Keratinocyte (primary cell): ENCODE results near the gene ERMP1. TPM values are rescaled to one million over a fixed set of nuclear protein-coding genes. Genes with fewer than 3 reads are reported as not detected.

Experiments used
- DNase-seq: peaks from one replicate; pipeline ENCODE4 v3.0.0-alpha.2; 2011; ENCODE audit warnings: low read depth, missing footprints, low spot score
- FAIRE-seq: peaks from 2 replicates; lab custom pipeline; 2011; peaks lifted over from hg19 to GRCh38; lab: Jason Lieb, UNC
- H2AFZ ChIP-seq: 2 replicates; pipeline ENCODE4 v1.6.0; 2012; ENCODE audit warnings: low read length, control low read depth, inconsistent platforms; ENCODE audit not compliant: control insufficient read depth
- H3K27ac ChIP-seq: 2 replicates; pipeline ENCODE4 v1.5.1; 2011; ENCODE audit warnings: low read length; ENCODE audit not compliant: control insufficient read depth, insufficient read depth
- H3K27me3 ChIP-seq: 3 replicates; pipeline ENCODE4 v1.6.0; 2011; ENCODE audit warnings: low read length; ENCODE audit not compliant: control insufficient read depth, insufficient read depth; ENCODE audit errors: extremely low read depth
- H3K36me3 ChIP-seq, 2 experiments: 2 replicates in 1 of 2; 3 replicates in 1 of 2; pipeline ENCODE4 v1.5.1; 2011; ENCODE audit warnings: low read length in 2 of 2, mild to moderate bottlenecking in 1 of 2; ENCODE audit not compliant: control insufficient read depth in 2 of 2, insufficient read depth in 2 of 2; ENCODE audit errors: extremely low read depth in 1 of 2
- H3K4me1 ChIP-seq: 3 replicates; pipeline ENCODE4 v1.5.1; 2011; ENCODE audit warnings: low read length; ENCODE audit not compliant: control insufficient read depth, insufficient read depth; ENCODE audit errors: extremely low read depth
- H3K4me2 ChIP-seq: 3 replicates; pipeline ENCODE4 v1.6.0; 2011; ENCODE audit warnings: low read depth, low read length; ENCODE audit not compliant: control insufficient read depth, insufficient read depth; ENCODE audit errors: extremely low read depth
- H3K4me3 ChIP-seq, 3 experiments: fragments of 200-600 bp in 1 of 3; sonication (generic) in 1 of 3; 2 replicates in 2 of 3; 3 replicates in 1 of 3; pipeline ENCODE4 v1.5.1; 2011 to 2016; ENCODE audit warnings: low read length in 3 of 3, mild to moderate bottlenecking in 3 of 3, control low read depth in 2 of 3, inconsistent platforms in 1 of 3, low read depth in 1 of 3, mixed read lengths in 1 of 3, mixed run types in 1 of 3, moderate library complexity in 1 of 3; ENCODE audit not compliant: control insufficient read depth in 2 of 3, insufficient read depth in 2 of 3; ENCODE audit errors: extremely low read depth in 1 of 3
- H3K79me2 ChIP-seq: 2 replicates; pipeline ENCODE4 v1.6.0; 2012; ENCODE audit warnings: low read length; ENCODE audit not compliant: control insufficient read depth, insufficient read depth
- H3K9ac ChIP-seq: 3 replicates; pipeline ENCODE4 v1.6.0; 2011; ENCODE audit warnings: low read length; ENCODE audit not compliant: control insufficient read depth, insufficient read depth; ENCODE audit errors: extremely low read depth
- H3K9me1 ChIP-seq: 3 replicates; pipeline ENCODE4 v1.6.0; 2011; ENCODE audit warnings: low read length; ENCODE audit not compliant: control insufficient read depth, insufficient read depth; ENCODE audit errors: extremely low read depth
- H3K9me3 ChIP-seq: 2 replicates; pipeline ENCODE4 v1.5.1; 2012; ENCODE audit warnings: low read depth, low read length; ENCODE audit not compliant: control insufficient read depth
- H4K20me1 ChIP-seq: 3 replicates; pipeline ENCODE4 v1.6.0; 2011; ENCODE audit warnings: low read length; ENCODE audit not compliant: control insufficient read depth, insufficient read depth; ENCODE audit errors: extremely low read depth
- EZH2 ChIP-seq: IDR thresholded peaks from one replicate; pipeline ENCODE4 v1.6.1; 2012; ENCODE audit warnings: inconsistent platforms, mild to moderate bottlenecking, low read length, moderate library complexity
- dilution Hi-C: fragments of 300-500 bp; cut with MboI; formaldehyde crosslinking; loops from one replicate; pipeline ENCODE4 v1.7.0; 2020; ENCODE audit warnings: low sequenced_read_pairs; ENCODE audit not compliant: extremely low pct_ligation_motif_present
- polyA plus RNA-seq, 5 experiments: library from polyadenylated mRNA; depleted of rRNA in 3 of 5; stranded (reverse) in 3 of 5; stranded (forward) in 1 of 5; unstranded in 1 of 5; fragments of >200 nt; gene quantifications; 1 replicate in 1 of 5; 2 replicates in 3 of 5; 3 replicates in 1 of 5; pipeline versions ENCODE4 v1.2.1 to v1.2.3, GENCODE V29; 2011 to 2012; ENCODE audit warnings: missing spikeins in 2 of 5, low read depth in 1 of 5, low replicate concordance in 1 of 5
- TF ChIP-seq, protein P1 (sequence below), 3 experiments: IDR thresholded peaks in 1 of 3; conservative IDR thresholded peaks in 1 of 3; optimal IDR thresholded peaks in 1 of 3; 2 replicates in 2 of 3; 3 replicates in 1 of 3; pipeline versions ENCODE3 to v1.5.1; 2011; ENCODE audit warnings: low read length in 3 of 3, mild to moderate bottlenecking in 3 of 3, moderate library complexity in 2 of 3, control low read depth in 1 of 3, inconsistent platforms in 1 of 3; ENCODE audit not compliant: insufficient read depth in 2 of 3; ENCODE audit errors: extremely low read depth in 1 of 3

ERMP1 gene
- polyA plus RNA-seq, 1 donor (not counting 4 experiments of a cell fraction or from before 2014, with no cell fraction given) = 27.0 TPM

DNA sequence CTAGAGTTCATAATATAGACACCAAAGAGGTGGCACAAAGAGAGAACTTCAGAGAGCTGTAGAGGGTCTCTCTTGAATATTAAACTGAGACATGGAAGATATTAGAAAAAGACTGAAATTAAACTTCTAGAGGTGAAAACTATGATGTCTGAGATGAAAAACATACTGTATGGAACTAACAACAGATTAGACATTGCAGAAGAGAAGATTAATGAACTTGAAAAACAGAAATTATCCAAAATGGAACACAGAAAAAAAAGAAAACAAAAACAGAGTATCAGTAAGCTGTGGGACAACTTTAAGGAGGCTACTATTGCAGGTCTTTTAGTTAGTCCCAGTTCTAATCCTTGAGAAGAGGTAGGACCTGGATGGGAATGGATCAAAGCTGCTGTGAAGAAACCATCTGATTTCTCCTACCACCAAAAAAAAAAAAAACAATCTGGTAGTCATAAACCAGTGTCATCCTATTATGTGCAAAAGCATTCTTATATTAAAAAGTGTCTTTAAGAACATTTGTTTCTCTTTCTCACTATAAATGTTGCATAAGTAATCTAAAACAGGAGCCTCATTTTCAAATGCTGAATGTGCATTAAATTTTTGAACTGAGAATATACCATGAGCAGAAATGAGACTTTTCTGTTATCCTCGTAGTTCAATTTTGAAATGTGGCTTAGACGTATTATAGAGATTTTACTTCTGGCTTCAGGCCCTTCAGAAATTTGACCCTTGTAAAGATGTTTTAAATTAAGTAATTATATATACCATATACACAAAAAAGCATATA lies 96.2 kb downstream of the ERMP1 start:
- Histone ChIP-seq H3K9me1 (no peaks in the 10 kb centered on the region), H3K4me2 (no peak overlapping the region), H3K4me3 (no peak overlapping the region), H3K4me1 (no peaks in the 10 kb centered on the region), H3K9me3 (no peaks in the 10 kb centered on the region), H2AFZ (no peak overlapping the region), H3K9ac (no peak overlapping the region), H3K79me2 (no peaks in the 10 kb centered on the region), H4K20me1 (no peaks in the 10 kb centered on the region), H3K27me3 (no peaks in the 10 kb centered on the region), H3K36me3 (peaks cover 5 to 9% of the 10 kb centered on the region in 2 experiments), H3K27ac (no peak overlapping the region)
- FAIRE-seq (no peak), DNase-seq (no peak)
- dilution Hi-C loops = no loop called here
- no peak for TF ChIP-seq EZH2
- TF ChIP-seq, protein P1, sequence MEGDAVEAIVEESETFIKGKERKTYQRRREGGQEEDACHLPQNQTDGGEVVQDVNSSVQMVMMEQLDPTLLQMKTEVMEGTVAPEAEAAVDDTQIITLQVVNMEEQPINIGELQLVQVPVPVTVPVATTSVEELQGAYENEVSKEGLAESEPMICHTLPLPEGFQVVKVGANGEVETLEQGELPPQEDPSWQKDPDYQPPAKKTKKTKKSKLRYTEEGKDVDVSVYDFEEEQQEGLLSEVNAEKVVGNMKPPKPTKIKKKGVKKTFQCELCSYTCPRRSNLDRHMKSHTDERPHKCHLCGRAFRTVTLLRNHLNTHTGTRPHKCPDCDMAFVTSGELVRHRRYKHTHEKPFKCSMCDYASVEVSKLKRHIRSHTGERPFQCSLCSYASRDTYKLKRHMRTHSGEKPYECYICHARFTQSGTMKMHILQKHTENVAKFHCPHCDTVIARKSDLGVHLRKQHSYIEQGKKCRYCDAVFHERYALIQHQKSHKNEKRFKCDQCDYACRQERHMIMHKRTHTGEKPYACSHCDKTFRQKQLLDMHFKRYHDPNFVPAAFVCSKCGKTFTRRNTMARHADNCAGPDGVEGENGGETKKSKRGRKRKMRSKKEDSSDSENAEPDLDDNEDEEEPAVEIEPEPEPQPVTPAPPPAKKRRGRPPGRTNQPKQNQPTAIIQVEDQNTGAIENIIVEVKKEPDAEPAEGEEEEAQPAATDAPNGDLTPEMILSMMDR (optimal IDR thresholded peaks at IDR 0.05 in 1 of 3, IDR thresholded peaks at IDR 0.05 in 1 of 3, conservative IDR thresholded peaks at IDR 0.05 in 1 of 3; ENCODE audit: extremely low read depth in 1 of 3, insufficient read depth in 2 of 3, low read length in 3 of 3) = no peak

DNA sequence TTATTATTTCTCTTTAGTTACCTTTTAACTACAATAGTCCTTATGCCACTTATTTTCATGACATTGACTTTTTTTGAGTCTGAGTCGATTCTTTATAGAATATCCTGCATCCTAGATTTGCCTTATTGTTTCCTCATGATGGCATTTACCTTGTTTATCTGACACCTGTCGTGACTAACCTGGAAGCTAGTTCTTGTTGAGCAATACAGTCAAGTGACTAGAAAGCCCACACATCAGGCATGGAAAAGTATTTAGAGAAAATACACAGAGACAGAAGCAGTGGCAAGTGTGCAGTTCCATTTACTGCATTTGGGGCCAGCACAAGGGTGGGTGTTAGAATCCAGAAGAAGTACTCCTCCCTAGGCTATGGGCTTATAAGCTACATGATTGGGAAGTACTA lies 97.8 kb downstream of the ERMP1 start:
- H3K9ac ChIP-seq = no peak overlapping the region

More for the DNA sequence above, 97.8 kb downstream of the ERMP1 start:
- Histone ChIP-seq H3K9me3 (no peaks in the 10 kb centered on the region), H3K4me2 (no peak overlapping the region), H3K4me1 (no peaks in the 10 kb centered on the region), H3K9me1 (no peaks in the 10 kb centered on the region), H2AFZ (no peak overlapping the region), H3K27me3 (no peaks in the 10 kb centered on the region), H3K79me2 (no peaks in the 10 kb centered on the region), H3K27ac (no peak overlapping the region), H3K4me3 (no peak overlapping the region), H4K20me1 (no peaks in the 10 kb centered on the region), H3K36me3 (peaks cover 5 to 9% of the 10 kb centered on the region in 2 experiments)
- dilution Hi-C loops = no loop called here
- DNase-seq (no peak), FAIRE-seq (no peak)
- TF ChIP-seq, protein P1 (optimal IDR thresholded peaks at IDR 0.05 in 1 of 3, IDR thresholded peaks at IDR 0.05 in 1 of 3, conservative IDR thresholded peaks at IDR 0.05 in 1 of 3; ENCODE audit: extremely low read depth in 1 of 3, insufficient read depth in 2 of 3, low read length in 3 of 3) = no peak
- no peak for TF ChIP-seq EZH2

Other genes with a start within 250 kb of the ERMP1 start
- gene RIC1, start 204.0 kb downstream of the ERMP1 start, polyA plus RNA-seq = 17.2 to 20.5 TPM (median 19.6 TPM) in 3 replicates
- gene MLANA, start 57.8 kb upstream of the ERMP1 start, polyA plus RNA-seq = not detected in 3 replicates
- gene RANBP6, start 182.5 kb upstream of the ERMP1 start, polyA plus RNA-seq = 7.4 to 14.7 TPM (median 10.9 TPM) in 3 replicates